Measurements from ENCODE around the gene SHC1.
A peak's percentile ranks its signal among the peaks of the same experiment; 100 is the strongest.
"Not testable (repeated sequence)": the region's sequence is repeated elsewhere in the genome, so short reads cannot be mapped to it uniquely, and the experiment has no call there.

SHC1 gene

GRCh38 chr1:154999571-155000410 is 29.2 kb upstream of the SHC1 start:
- TF ChIP-seq CTCF (conservative IDR thresholded peaks at IDR 0.05; ENCODE audit: low read depth, low read length): no peak
- H2AFZ ChIP-seq (ENCODE audit: low read depth): peak overlapping the region; percentile 27
- peak overlapping the region; percentile 81 for H3K9ac ChIP-seq
- no peaks in the 10 kb centered on the region for H4K20me1 ChIP-seq (ENCODE audit: insufficient read depth)
- H3K4me1 ChIP-seq (ENCODE audit: low read depth, poor library complexity, severe bottlenecking): peaks cover 50% of the 10 kb centered on the region
- H3K27me3 ChIP-seq (ENCODE audit: insufficient read depth, low read depth): no peaks in the 10 kb centered on the region
- peak overlapping the region; percentile 77 for H3K4me2 ChIP-seq
- H3K79me2 ChIP-seq (ENCODE audit: insufficient read depth, low read depth): peaks cover 22% of the 10 kb centered on the region
- peak overlapping the region; percentile 81 for H3K4me3 ChIP-seq (IDR thresholded peaks at IDR 0.05; ENCODE audit: insufficient read depth, low read depth, low read length)
- peak overlapping the region; percentile 91 for H3K27ac ChIP-seq
- H3K36me3 ChIP-seq (ENCODE audit: insufficient read depth): no peaks in the 10 kb centered on the region

- Histone ChIP-seq H3K27ac (peak overlapping the region; percentile 91), H3K36me3 (ENCODE audit: insufficient read depth) (no peaks in the 10 kb centered on the region), H4K20me1 (ENCODE audit: insufficient read depth) (no peaks in the 10 kb centered on the region), H3K4me1 (ENCODE audit: low read depth, poor library complexity, severe bottlenecking) (peaks cover 50% of the 10 kb centered on the region), H3K4me2 (peak overlapping the region; percentile 77), H2AFZ (ENCODE audit: low read depth) (peak overlapping the region; percentile 27), H3K27me3 (ENCODE audit: insufficient read depth, low read depth) (no peaks in the 10 kb centered on the region), H3K4me3 (IDR thresholded peaks at IDR 0.05; ENCODE audit: insufficient read depth, low read depth, low read length) (peak overlapping the region; percentile 81), H3K9ac (peak overlapping the region; percentile 81), H3K79me2 (ENCODE audit: insufficient read depth, low read depth) (peaks cover 14% of the 10 kb centered on the region)
- peak; percentile 100 for TF ChIP-seq CTCF (conservative IDR thresholded peaks at IDR 0.05; ENCODE audit: low read depth, low read length)
Observed at GRCh38 chr1:154998818-154999570, 28.4 kb upstream of the SHC1 start.

GRCh38 chr1:154998201-154998780 is 27.7 kb upstream of the SHC1 start:
- H4K20me1 ChIP-seq (ENCODE audit: insufficient read depth): no peaks in the 10 kb centered on the region
- no peak overlapping the region for H3K4me3 ChIP-seq (IDR thresholded peaks at IDR 0.05; ENCODE audit: insufficient read depth, low read depth, low read length)
- peaks cover 7% of the 10 kb centered on the region for H3K79me2 ChIP-seq (ENCODE audit: insufficient read depth, low read depth)
- peak overlapping the region; percentile 77 for H3K4me2 ChIP-seq
- H3K36me3 ChIP-seq (ENCODE audit: insufficient read depth): no peaks in the 10 kb centered on the region
- peak overlapping the region; percentile 91 for H3K27ac ChIP-seq
- peaks cover 56% of the 10 kb centered on the region for H3K4me1 ChIP-seq (ENCODE audit: low read depth, poor library complexity, severe bottlenecking)
- no peaks in the 10 kb centered on the region for H3K27me3 ChIP-seq (ENCODE audit: insufficient read depth, low read depth)
- H2AFZ ChIP-seq (ENCODE audit: low read depth): peak overlapping the region; percentile 27; the same call in 1 of the 2 replicates
- peak overlapping the region; percentile 81; the same call in 1 of the 2 replicates for H3K9ac ChIP-seq
- TF ChIP-seq CTCF (conservative IDR thresholded peaks at IDR 0.05; ENCODE audit: low read depth, low read length): peak; percentile 46

GRCh38 chr1:154996966-154997701 is 26.6 kb upstream of the SHC1 start:
- no peaks in the 10 kb centered on the region for H4K20me1 ChIP-seq (ENCODE audit: insufficient read depth)
- TF ChIP-seq CTCF (conservative IDR thresholded peaks at IDR 0.05; ENCODE audit: low read depth, low read length): no peak
- no peak overlapping the region for H3K9ac ChIP-seq
- H2AFZ ChIP-seq (ENCODE audit: low read depth): no peak overlapping the region
- no peaks in the 10 kb centered on the region for H3K79me2 ChIP-seq (ENCODE audit: insufficient read depth, low read depth)
- H3K27me3 ChIP-seq (ENCODE audit: insufficient read depth, low read depth): no peaks in the 10 kb centered on the region
- H3K27ac ChIP-seq: peak overlapping the region; percentile 29; the same call in 1 of the 2 replicates
- no peak overlapping the region for H3K4me3 ChIP-seq (IDR thresholded peaks at IDR 0.05; ENCODE audit: insufficient read depth, low read depth, low read length)
- peak overlapping the region; percentile 55; the same call in 1 of the 2 replicates for H3K4me2 ChIP-seq
- no peaks in the 10 kb centered on the region for H3K36me3 ChIP-seq (ENCODE audit: insufficient read depth)
- peaks cover 66% of the 10 kb centered on the region for H3K4me1 ChIP-seq (ENCODE audit: low read depth, poor library complexity, severe bottlenecking)

- H3K36me3 ChIP-seq (ENCODE audit: insufficient read depth); H3K27ac ChIP-seq; H3K4me3 ChIP-seq (IDR thresholded peaks at IDR 0.05; ENCODE audit: insufficient read depth, low read depth, low read length); H2AFZ ChIP-seq (ENCODE audit: low read depth); H3K4me2 ChIP-seq; H4K20me1 ChIP-seq (ENCODE audit: insufficient read depth); H3K27me3 ChIP-seq (ENCODE audit: insufficient read depth, low read depth); H3K79me2 ChIP-seq (ENCODE audit: insufficient read depth, low read depth); H3K9ac ChIP-seq: not testable (repeated sequence)
- H3K4me1 ChIP-seq (ENCODE audit: low read depth, poor library complexity, severe bottlenecking): peaks cover 69% of the 10 kb centered on the region
Observed at GRCh38 chr1:154995301-154995983, 24.9 kb upstream of the SHC1 start.
